ENCODE results near the gene OVOL2.
"Not testable (repeated sequence)": the region's sequence is repeated elsewhere in the genome, so short reads cannot be mapped to it uniquely, and the experiment has no call there.

The OVOL2 gene

GRCh38 chr20:18057101-18057993 is at the start of gene OVOL2:
OVOL2 (minus strand) TSS chr20:18057916; CDS start chr20:18057634, 282 bp downstream.
- FAIRE-seq, result no peak
- DNase-seq (ENCODE audit: insufficient read length, low spot score), result peak; percentile 28

- no peak for DNase-seq (ENCODE audit: insufficient read length, low spot score)
Measured at GRCh38 chr20:18103497-18103896, 45.8 kb upstream of the OVOL2 start.

GRCh38 chr20:18101125-18101810 is 43.6 kb upstream of the OVOL2 start:
- no peak for DNase-seq (ENCODE audit: insufficient read length, low spot score)
- FAIRE-seq, result no peak

More at GRCh38 chr20:18103497-18103896, 45.8 kb upstream of the OVOL2 start:
- no peak for FAIRE-seq

- not testable (repeated sequence) for DNase-seq (ENCODE audit: insufficient read length, low spot score); FAIRE-seq
Measured at GRCh38 chr20:18100569-18100968, 42.9 kb upstream of the OVOL2 start.

GRCh38 chr20:18094191-18094590 is 36.5 kb upstream of the OVOL2 start:
- DNase-seq (ENCODE audit: insufficient read length, low spot score), result no peak
- FAIRE-seq, result no peak

GRCh38 chr20:18093388-18093787 is 35.7 kb upstream of the OVOL2 start:
- no peak for FAIRE-seq
- DNase-seq (ENCODE audit: insufficient read length, low spot score), result no peak

GRCh38 chr20:18092890-18093289 is 35.2 kb upstream of the OVOL2 start:
- FAIRE-seq, result no peak
- DNase-seq (ENCODE audit: insufficient read length, low spot score), result no peak

- no peak for DNase-seq (ENCODE audit: insufficient read length, low spot score)
- FAIRE-seq, result no peak
Measured at GRCh38 chr20:18091623-18092022, 33.9 kb upstream of the OVOL2 start.

- DNase-seq (ENCODE audit: insufficient read length, low spot score) (no peak), FAIRE-seq (no peak)
Measured at GRCh38 chr20:18090477-18090876, 32.8 kb upstream of the OVOL2 start.

GRCh38 chr20:18090044-18090443 is 32.3 kb upstream of the OVOL2 start:
- no peak for DNase-seq (ENCODE audit: insufficient read length, low spot score)
- no peak for FAIRE-seq

GRCh38 chr20:18088841-18089240 is 31.1 kb upstream of the OVOL2 start:
- not testable (repeated sequence) for DNase-seq (ENCODE audit: insufficient read length, low spot score)

GRCh38 chr20:18088298-18088697 is 30.6 kb upstream of the OVOL2 start:
- FAIRE-seq; DNase-seq (ENCODE audit: insufficient read length, low spot score): not testable (repeated sequence)

More at GRCh38 chr20:18088841-18089240, 31.1 kb upstream of the OVOL2 start:
- not testable (repeated sequence) for FAIRE-seq

GRCh38 chr20:18087054-18087453 is 29.3 kb upstream of the OVOL2 start:
- FAIRE-seq (no peak), DNase-seq (ENCODE audit: insufficient read length, low spot score) (no peak)

GRCh38 chr20:18080836-18081235 is 23.1 kb upstream of the OVOL2 start:
- not testable (repeated sequence) for FAIRE-seq; DNase-seq (ENCODE audit: insufficient read length, low spot score)

GRCh38 chr20:18079756-18080353 is 22.1 kb upstream of the OVOL2 start:
- no peak for DNase-seq (ENCODE audit: insufficient read length, low spot score)
- FAIRE-seq, result no peak

- no peak for FAIRE-seq
- DNase-seq (ENCODE audit: insufficient read length, low spot score), result no peak
Measured at GRCh38 chr20:18077157-18077556, 19.4 kb upstream of the OVOL2 start.

GRCh38 chr20:18072532-18072931 is 14.8 kb upstream of the OVOL2 start:
- FAIRE-seq, result no peak
- no peak for DNase-seq (ENCODE audit: insufficient read length, low spot score)

- FAIRE-seq (no peak), DNase-seq (ENCODE audit: insufficient read length, low spot score) (no peak)
Measured at GRCh38 chr20:18066421-18067333, 9.0 kb upstream of the OVOL2 start.

GRCh38 chr20:18063676-18064075 is 6.0 kb upstream of the OVOL2 start:
- FAIRE-seq (no peak), DNase-seq (ENCODE audit: insufficient read length, low spot score) (no peak)

GRCh38 chr20:18059603-18060002 is 1.9 kb upstream of the OVOL2 start:
- FAIRE-seq, result no peak
- no peak for DNase-seq (ENCODE audit: insufficient read length, low spot score)
